Measurements from ENCODE around the gene OVCA2.

- TF ChIP-seq ZNF274 (IDR thresholded peaks at IDR 0.05; ENCODE audit: low read depth, low read length) (no peak), YY1 (IDR thresholded peaks at IDR 0.05; ENCODE audit: insufficient read depth, insufficient read length) (no peak)
Observed at GRCh38 chr17:2018716-2019510, 22.9 kb upstream of the OVCA2 start.

Measured in NT2/D1 (cell line).